ENCODE measurements around the gene PNPO.

- no peak for TF ChIP-seq CTCF (IDR thresholded peaks at IDR 0.05; ENCODE audit: low read length)
- TF ChIP-seq EZH2 (optimal IDR thresholded peaks at IDR 0.05; ENCODE audit: low read depth, low read length), result no peak
- no peak for TF ChIP-seq EZH2phosphoT487 (IDR thresholded peaks at IDR 0.05; ENCODE audit: low read length)
These were observed 51.7 kb downstream of the PNPO start for GRCh38 chr17:47993031-47993564.
